ENCODE measurements around the gene LPCAT1.
"Not testable (repeated sequence)": the region's sequence is repeated elsewhere in the genome, so short reads cannot be mapped to it uniquely, and the experiment has no call there.

The LPCAT1 gene

DNA sequence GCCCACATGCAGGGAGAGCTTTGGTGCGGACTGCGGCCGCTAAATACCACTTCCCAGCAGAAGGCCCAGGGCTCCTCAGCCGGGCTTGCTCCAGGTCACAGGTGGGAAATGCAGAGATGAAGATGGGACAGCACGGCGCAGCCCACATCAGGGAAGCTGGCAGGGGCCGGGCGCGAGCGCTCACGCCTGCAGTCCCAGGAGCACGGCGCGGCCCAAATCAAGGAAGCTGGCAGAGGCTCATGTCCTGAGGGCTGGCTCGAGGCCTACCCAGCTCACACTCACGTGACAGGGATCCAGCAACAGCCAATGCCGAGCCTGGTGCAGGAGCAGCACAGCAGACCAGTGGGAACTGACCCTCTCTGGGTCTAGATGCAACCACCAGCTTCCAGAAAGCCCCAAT is 16.3 kb downstream of the LPCAT1 start:
- no peak for DNase-seq

DNA sequence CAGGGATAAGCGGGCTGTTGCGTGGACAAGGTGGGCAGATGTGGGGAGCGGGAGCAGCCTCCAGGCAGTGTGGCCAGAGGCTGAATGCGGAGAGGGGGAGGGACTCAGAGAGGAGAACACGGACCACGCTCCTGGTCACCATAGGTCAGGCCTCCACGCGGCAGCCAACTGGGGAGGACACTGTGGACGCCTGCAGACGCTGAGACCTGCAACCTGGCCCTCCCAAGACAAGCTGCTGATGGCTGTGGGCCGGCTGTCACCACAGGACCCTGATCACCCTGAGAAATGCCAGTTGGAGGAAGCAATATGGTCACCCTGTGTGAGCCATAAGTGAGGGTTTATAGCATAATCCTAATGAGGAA is 16.8 kb downstream of the LPCAT1 start:
- no peak for DNase-seq

DNA sequence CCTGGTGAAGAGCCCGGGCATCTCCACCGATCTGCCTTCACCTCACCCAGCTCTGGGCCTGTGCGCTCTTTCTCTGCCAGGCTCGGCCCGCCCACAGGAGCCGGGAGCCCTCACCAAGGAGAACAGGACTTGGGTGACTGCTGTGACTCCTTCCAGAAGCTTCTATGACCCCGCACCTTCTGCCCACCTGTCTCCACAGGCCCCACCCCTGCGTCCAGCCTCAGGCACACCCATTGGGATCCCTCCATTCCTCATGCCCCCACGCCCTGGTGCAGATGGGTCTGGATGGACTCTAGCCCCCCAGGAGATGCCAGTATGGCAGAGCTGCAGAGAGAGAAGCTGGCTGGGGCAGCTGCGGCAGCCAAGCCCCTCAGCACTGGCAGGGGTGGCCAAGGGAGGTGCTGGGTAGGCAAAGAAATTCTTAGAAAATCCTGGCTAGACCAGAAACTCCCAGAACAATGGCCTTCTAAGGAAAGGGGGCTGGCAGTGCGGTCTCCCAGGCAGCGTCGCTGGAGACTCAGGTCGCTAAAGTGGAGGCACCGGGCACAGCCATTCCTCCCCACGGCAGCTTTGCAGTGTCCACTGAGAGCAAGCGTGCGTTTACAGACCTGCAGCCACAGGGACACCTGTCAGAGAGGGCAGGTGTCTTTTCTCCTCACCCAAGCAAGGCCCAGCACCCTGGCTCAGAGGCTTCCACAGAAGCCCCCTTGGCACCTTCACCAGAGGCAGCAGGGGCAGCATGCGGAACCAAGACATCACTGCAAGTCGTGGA is 17.3 kb downstream of the LPCAT1 start:
- no peak for DNase-seq

DNA sequence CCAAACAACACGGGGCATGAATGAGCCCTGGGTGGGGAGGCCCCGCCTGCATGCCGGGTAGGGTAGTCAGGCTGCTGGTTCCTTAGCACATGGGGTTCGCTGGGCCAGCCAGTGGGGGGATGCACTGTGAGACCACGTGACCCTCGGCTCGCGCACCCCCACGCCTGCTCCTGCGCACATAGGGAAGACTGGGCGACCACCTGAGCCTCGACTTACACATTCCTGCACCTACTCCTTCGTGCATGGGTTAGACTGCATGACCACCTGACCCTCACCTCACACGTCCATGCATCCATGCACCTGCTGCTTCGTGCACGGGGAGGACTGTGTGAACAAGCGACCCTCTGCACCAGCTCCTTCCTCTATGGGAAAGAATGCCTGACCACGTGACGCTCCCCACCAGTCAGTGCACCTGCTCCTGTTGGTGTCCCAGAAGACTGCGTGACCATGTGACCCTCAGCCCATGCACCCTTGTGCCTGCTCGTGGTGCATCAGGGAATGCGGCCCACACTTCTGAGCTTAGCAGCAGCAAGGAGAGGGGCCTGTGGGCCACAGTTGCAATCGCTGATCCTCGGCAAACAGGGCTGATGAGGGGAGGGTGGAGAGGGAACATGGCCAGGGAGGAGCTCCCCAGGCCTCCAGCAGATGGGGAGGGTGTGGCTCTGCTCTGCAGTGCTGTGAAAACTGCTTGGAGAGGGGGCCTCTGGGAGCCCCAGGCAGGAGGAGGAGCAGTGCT is 18.1 kb downstream of the LPCAT1 start:
- no peak for DNase-seq

DNA sequence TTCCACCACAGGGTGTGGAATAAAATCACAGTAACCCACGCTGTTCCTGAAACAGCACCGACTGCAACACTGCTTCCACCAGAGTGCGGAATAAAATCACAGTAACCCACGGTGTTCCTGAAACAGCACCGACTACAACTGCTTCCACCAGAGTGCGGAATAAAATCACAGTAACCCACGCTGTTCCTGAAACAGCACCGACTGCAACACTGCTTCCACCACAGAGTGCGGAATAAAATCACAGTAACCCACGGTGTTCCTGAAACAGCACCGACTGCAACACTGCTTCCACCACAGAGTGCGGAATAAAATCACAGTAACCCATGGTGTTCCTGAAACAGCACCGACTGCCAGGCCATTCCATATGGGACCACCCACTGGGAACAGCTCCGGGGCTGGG is 18.7 kb downstream of the LPCAT1 start:
- not testable (repeated sequence) for DNase-seq

DNA sequence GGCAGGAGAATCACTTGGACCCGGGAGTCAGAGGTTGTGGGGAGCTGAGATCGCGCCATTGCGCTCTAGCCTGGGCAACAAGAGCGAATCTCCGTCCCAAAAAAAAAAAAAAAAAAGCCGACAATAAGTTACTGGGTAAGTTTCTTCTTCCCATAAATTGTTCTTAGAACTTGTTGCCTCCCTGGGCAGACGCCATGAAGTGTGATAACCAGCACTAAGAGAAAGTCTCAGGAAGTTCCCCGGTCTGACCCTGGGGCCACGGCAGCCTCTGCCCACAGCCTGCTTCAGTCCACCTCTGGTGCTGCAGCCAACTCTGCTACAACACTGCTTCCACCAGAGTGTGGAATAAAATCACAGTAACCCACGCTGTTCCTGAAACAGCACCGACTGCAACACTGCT is 19.1 kb downstream of the LPCAT1 start:
- DNase-seq = no peak

DNA sequence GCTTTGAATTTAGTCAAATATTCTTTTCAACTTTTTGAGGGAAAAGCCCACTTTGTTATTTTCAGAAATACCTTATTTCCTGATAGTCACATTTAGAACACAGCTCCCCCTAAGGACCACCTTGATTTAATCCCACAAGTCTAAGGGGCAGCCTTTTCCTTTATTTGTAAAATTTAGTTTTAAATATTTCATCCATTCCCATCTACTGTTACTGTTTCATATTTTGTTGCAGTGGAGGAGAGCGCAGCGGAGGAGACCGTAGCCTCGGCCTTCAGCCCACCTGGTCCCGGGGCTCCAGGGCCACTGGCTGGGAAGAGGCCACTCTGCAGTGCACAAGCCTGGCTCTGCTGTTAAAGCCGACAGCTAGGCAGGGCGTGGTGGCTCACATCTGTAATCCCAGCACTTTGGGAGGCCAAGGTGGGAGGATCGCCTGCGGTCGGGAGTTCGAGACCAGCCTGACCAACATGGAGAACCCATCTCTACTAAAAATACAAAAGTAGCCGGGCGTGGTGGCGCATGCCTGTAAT is 19.6 kb downstream of the LPCAT1 start:
- no peak for DNase-seq

DNA sequence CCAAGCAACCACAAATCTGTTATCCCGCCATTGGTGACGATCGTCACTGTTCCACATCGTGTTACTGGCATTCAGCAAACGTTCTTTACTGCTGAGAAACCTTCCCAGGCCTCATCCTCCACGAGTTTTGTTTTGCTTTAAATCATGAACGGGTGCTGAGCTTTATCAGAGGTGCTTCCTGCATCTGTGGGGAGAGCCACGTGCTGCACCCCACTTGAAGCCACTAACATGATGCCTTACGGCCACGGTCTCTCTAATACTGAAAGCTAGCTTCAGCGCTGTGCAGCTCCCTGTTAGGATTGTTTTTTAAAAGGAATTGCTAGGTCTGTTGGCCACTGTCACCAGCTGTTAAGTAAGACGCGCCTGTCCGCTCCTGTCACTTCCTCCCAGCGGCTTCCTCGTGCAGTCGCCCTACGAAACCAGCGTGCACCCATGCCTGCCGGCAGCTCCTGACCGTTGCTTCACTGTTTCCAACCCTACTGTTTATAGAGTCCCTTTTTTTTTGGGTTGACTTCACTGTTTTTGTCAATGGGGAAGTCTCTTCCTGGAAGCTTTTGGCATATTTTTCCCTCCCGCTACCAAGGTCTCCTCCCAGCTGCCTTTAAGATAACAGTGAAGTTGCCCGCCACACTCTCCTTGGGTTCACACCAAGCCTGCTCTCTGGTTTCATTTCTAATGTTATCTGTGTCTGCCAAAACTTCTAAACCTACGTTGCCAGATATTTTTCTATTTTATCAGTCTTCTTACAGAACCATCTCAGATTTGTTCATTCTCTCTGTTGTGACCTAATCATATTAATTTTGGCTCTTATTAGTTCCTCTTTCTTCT is 20.3 kb downstream of the LPCAT1 start:
- no peak for DNase-seq

DNA sequence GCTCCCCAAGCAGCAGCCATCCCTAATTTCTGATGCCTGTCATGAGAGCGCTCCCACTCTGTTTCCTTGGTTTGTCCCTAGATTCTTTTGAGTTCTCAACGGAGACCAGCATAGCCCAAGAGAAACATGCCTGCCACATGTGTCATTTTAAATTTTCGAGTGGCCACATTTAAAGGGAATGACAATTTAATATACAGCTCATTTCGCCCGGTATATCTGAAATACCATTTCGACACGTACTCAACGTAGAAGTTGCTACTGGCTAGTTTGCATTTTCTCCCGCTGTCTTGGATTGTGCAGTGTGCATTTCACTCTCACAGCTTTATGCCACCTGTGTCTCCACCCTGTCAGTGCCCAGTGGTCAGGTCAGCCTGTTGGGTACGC is 21.0 kb downstream of the LPCAT1 start:
- no peak for DNase-seq

DNA sequence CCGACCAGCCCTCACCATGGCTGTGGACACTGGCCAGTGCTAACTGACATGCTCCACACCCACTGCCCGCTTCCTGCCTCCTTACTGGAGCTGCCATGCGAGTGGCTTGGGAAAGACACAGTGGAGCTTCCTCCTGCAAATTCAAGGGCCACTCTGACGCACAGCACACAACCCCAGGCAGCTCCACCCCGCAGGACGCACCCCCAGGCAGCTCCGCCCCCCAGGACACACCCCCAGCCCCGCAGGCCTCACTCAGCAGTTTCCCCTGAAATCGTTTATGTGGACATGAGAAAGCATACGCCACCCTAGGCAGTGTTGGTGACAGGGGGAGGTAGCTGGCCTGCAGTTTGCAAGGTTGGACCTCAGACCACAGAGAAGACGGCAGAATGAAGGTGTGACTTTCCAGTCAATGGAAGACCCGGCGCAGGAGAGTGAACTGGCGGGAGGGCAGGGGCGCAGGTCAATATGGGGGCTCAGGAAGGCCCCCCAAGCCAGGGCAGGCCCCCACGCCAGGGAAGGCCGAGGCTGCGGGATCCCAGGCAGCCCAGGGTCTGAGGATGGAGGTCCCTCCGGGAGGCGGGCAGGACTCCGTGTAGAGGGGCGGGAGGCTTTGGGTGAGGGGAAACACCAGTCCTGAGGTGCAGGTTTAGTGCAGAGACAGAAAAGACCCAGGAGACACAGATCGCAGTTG is 21.6 kb downstream of the LPCAT1 start:
- no peak for DNase-seq

DNA sequence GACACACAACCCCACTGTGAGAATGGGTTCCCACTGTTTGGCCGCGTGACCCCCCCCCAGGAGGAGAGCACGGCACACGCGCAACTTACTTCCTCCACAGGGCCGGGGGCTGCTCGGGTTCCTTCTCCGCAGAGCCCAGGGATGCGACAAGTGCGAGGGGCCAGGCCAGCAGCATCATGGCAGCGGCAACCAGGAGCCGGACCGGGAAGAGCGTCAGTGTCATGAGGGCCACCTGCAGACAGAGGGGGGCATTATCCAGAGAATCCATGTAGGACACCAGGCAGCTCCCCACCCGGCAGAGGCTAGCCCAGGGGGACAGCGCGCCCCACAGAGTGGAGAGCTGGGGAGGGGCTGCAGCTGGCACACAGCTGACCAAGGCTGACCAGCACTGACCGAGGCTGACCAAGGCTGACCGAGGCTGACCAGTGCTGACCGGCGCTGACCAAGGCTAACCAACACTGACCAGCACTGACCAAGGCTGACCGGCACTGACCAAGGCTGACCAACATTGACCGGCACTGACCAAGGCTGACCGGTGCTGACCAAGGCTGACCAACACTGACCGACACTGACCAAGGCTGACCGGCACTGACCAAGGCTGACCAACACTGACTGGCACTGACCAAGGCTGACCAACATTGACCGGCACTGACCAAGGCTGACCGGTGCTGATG is 22.3 kb downstream of the LPCAT1 start:
- DNase-seq = no peak

DNA sequence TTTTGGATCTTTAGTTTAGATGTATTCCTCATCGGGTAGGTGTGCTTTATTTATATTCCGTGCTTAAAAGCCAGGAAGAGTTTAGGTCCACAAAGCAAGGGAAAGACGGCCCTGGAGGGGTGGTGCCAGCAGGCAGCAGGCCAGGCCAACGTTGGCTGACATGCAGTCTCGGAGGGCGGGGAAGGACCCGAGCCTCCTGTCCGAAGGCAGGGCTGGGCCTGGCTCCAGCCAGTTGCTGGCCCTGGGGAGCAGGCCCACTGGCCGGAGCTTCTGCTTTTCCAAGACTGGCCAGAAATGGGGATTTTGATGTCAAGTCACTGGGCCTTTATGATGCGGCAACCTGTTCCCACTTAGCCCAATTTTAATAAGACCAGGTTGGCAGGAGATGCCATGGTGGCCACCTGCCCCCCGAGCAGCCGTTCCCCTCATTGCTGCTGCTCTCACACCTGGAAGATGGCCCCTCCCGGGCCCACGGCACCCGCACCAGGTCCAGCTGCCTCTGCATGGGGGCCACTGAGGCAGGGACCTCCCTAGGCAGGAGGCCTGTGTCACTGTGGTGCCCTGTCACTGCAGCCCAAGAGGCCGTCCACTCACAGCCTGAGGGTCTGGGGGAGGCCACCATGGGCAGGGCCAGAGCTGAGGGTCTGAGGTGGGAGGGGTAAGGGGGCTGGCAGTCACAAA is 23.2 kb downstream of the LPCAT1 start:
- no peak for DNase-seq

DNA sequence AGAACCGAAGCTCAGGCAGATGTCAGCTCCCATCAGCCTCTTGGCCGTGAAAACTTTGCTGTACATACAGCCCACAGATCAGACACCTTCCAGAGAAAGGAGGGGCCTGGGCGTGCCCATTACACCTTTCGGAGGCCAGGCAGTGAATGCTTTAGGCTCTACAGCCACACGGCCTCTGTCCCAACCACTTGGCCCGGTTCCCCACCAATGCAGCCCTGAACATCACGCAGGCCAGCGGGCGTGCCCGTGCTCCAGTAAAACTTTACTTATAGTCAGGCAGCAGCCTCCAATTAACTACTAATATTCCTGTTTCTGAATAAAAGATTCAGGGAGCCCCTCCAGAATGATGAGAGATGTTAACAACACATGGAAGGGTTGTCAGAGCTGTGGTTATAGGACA is 23.9 kb downstream of the LPCAT1 start:
- DNase-seq = no peak

DNA sequence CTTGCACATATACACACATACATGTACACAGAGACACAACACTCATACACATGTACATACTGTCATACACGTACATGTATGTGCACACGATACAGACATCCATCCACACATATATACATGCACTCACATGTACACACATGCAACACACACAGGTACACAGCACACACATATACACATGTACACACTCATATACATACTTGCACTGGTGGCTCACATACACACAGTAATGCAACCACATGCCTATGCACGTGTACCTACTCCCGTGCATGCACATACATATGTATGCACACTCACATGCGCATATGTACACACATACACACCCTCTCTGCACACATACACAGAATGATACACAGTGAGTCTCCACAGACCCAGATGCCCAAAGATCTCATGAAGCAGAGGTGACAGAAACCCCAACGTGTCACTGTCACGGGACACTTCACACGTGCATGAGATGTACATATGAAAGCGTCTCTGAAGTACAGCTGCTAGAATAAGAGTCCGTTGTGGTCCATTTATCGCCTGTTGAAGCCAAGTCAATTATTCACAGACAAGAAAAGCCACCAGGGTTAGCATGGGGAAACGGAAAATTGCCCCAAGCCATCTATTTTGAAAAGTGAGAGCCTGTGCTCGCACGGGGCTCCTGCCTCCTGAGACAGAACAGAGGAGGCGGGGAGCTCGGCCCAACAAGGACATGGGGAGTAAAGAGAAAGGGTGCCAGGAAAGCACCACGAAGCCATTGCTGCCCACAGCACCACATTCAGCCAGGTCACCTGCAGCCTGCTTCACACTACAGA is 24.9 kb downstream of the LPCAT1 start:
- DNase-seq = no peak

DNA sequence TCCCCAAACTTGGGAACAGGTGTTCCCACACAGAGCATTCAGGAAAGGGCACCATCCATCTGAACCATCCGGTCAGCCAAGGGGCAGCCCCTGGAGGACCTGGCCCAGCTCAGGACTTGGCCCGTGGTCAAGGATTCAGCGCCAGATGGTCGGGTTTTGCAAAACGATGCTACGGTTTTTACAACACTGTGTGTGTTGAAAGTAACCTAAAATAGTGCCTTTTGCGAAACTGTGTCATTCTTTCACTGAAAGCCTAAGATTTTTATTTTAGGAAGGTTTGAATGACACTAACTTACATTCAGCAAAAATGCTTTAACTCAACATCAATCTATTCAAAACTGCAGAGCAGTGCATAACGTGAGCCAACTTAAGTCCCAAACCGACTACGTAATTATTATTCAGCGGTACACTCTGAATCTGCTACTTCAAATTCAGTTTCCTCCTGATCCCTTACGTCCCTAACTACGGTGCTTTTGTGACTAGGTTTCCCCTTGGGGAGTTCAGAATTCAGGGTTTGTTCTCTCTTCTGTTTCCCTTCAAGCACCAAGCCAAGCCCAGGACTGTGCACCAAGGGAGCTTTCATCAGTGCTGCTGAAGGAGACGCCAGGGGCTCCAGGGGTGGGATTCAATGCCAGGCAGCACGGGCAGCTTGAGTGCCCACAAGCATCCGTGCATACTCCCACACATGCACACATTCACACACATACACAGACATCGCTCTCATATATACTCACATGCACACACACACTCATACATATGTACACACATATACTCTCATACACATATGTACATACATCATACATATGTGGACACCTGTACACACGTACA is 25.8 kb downstream of the LPCAT1 start:
- no peak for DNase-seq

DNA sequence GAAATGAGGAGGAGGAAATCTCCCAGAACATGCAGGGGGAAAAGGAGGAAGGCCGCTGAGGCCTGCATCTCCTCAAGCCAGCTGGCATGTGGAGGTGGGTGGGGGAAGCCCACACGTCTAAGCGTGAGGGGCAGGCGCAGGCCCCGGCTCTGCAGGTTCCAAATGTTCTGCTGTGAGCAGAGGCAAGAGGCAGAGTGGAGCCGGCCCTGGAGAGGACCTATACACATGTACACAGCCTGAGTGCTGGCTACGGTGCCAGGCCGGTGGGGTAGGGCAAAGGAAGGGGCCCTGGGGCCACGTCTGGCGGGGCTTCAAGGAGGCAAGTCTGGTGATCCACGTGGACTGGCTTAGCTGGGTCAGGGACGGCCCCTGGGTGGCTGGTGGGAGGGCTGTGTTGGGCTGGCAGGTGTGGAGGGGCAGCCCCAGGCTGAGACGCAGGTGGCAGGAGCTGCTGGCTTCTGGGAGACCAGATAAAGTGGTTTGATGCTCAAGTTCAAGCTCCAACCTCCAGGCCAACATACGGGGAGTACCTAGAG is 26.4 kb downstream of the LPCAT1 start:
- DNase-seq = no peak

DNA sequence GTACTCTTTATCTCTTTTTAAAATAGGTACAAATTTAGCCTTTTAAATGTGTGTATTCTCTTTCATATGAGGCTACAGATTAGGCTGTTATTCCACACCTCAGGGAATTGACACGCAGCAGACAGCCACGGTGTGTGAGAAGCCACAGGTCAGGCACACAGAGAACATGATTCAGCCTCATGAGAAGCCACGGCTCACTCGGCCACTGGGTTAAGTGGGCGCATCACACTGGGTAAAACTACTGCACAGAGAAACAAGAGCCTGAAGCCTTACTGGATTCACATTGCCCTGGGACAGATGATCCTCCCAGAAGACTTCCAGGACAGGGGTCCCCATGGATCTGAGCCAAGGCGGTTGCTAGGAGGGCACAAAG is 28.2 kb downstream of the LPCAT1 start:
- no peak for DNase-seq

DNA sequence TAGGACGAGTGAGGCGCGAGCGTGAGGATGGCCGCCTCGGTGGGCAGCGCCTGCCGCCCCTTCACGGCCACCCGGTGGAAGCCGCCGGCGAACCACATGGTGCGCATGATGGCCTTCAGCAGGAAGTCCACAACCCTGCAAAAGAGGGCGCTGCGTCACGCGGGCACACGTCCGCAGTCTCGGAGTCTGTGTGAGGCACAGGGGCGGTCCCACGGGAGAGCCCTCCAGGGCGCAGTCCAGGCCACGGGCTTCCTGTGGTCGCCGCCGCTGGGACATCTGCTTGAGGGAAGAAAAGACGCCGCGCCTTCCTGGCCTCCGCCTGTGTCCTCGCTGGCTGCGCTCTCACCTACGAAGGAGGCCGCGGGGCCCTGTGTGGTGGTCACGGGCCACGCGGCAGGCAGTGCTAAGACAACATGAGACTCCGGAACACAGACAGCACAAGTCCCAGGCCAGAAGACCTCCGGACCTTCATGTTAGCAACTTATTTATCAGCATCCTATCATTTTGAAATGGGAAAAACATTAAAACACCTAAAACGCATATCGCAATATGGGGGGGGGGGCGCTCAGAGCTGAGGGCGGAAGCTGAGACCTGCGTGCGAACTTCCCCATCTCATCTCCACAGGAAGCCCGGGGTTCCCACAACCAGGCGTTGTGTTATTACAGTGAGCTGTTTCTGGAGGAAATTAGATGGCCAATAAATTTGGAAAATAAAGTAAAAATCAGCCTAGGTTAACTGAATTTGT is 28.8 kb downstream of the LPCAT1 start:
- DNase-seq = no peak

DNA sequence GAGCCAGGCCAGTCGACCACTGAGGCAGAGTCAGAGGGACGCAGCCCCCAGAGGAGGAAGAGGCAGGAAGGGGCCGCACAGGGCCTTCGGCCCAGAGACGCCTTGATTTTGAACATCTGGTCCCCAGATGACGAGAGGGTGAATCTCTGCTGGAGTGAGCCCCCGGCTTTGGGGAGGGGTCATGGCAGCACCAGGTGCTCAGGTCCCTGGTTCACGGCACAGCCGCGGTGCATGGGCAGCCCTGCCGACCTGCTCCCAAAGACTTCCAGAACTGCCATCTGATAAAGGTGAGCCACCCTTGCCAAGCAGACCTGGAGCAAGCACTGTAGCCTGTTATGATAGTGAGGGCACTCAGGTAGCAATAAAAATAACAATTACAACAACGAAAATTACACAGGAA is 29.8 kb downstream of the LPCAT1 start:
- DNase-seq = no peak

Measured in NCI-H526 (cell line).